ENCODE data around the gene SLC26A3.

DNA sequence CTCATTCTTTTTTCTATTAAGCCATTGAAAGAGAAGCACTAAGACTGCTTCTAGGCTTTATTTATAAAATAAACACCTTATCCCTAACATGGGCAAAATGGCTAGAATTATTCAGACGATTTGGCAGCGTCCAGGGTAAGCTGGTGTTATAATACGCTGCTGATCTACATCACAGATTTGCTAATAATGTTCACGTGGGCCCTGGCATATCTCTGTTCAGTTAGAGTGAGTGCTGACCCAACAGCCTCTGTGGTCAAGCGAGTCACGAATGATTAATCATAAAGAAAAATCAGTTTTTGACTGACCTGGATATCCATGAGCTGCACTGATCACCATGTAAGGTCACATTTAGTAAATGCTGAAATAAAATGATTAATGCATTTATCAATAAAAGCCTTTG, 87.5 kb downstream of the SLC26A3 start:
- TF ChIP-seq, protein P1, sequence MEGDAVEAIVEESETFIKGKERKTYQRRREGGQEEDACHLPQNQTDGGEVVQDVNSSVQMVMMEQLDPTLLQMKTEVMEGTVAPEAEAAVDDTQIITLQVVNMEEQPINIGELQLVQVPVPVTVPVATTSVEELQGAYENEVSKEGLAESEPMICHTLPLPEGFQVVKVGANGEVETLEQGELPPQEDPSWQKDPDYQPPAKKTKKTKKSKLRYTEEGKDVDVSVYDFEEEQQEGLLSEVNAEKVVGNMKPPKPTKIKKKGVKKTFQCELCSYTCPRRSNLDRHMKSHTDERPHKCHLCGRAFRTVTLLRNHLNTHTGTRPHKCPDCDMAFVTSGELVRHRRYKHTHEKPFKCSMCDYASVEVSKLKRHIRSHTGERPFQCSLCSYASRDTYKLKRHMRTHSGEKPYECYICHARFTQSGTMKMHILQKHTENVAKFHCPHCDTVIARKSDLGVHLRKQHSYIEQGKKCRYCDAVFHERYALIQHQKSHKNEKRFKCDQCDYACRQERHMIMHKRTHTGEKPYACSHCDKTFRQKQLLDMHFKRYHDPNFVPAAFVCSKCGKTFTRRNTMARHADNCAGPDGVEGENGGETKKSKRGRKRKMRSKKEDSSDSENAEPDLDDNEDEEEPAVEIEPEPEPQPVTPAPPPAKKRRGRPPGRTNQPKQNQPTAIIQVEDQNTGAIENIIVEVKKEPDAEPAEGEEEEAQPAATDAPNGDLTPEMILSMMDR (IDR thresholded peaks at IDR 0.05; ENCODE audit: borderline replicate concordance, extremely low read depth, low read length, poor library complexity, severe bottlenecking) = no peak
- TF ChIP-seq EZH2 (IDR thresholded peaks at IDR 0.05; ENCODE audit: borderline replicate concordance, low read depth, low read length, severe bottlenecking) = no peak

Data from DND-41 (cell line).